ENCODE results near the gene NECTIN4.

- TF ChIP-seq POLR2A (IDR thresholded peaks at IDR 0.05): no peak
- TF ChIP-seq CTCF (IDR thresholded peaks at IDR 0.05): no peak
Measured at GRCh38 chr1:161083748-161084596, 5.4 kb downstream of the NECTIN4 start.

Measured in esophagus squamous epithelium (tissue), 4 donors.